ENCODE data around the gene ZNF17. TPM values are rescaled to one million over a fixed set of nuclear protein-coding genes. Genes with fewer than 3 reads are reported as not detected.
A peak's percentile ranks its signal among the peaks of the same experiment; 100 is the strongest.
"Not testable (repeated sequence)": the region's sequence is repeated elsewhere in the genome, so short reads cannot be mapped to it uniquely, and the experiment has no call there.

ZNF17 gene
- 1 to 10 TPM; 8.0 to 9.1 TPM for total RNA-seq

DNA sequence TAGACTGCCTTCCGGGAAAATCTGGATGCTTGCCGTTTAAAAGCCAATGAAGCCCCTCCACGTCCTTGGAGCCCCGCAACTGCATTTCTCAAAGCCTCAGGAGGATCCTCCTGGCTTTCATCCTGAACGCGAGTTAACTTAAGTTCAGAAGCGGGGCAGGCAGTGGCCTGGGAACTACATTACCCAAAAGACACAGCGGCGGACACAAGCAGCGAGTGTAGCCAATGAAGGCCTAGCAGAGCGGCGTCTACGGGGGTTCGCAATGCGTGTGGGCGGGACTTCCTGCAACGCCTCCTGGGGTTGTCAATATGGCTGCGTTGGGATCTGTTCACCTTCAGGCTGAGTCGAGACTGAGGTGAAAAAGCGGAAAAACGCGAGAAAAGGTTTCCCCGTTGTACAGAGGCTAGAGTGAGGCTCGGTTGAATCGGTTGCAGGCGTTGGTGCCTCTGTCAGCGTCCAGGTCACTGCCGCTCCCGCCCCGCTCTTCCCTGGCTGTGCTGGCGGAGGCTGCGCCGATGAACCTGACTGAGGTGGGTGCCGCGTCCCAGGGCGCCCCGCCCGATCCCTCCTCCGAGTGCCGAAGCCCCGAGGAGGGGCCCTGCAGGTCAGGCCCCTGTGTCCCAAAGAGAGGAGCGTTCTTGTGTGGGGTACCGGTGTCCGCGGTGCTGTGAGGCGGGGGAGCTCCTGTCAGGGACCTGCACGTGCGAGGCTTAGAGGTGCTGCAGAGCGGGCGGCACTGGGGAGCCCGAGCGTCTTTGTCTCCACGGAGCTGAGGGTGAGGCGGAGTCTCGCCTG lies at the start of gene ZNF17:
ZNF17 (plus strand) TSS at position 285 of the 795 bp plus-strand sequence. CDS start 2,455 bp downstream, outside the sequence.
- Mint-ChIP-seq H3K36me3 (peaks cover 32 to 40% of the 10 kb centered on the region in 2 donors), H3K27ac (peak within 1 kb of the TSS; percentile 85 to 92), H3K9me3 (peaks cover 16 to 17% of the 10 kb centered on the region in 2 donors)
- ATAC-seq = peak; percentile 100
- peak; percentile 83 to 88 for DNase-seq (ENCODE audit: low spot score in 2 of 2)

DNA sequence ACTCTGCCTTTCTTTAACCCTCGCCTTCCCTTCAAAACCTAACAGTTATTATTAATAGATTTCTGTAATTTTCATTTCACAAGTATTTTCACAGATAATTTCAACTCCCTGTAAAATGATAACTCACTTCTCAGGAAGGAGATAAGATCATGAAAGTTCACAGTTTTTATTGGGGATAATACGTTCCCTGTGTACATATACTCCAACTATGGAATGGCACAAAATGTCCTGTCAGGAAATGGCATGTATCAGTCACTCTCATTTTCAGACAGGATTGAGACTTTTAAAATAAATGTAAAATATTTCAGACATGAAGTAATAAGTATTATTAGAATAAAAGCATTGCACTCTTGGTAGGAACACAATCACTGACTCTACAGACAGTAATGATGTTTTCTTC lies 48.5 kb upstream of the ZNF17 start:
- DNase-seq (ENCODE audit: low spot score in 2 of 2) (no peak), ATAC-seq (no peak)
- peaks cover 54 to 67% of the 10 kb centered on the region in 2 donors for H3K36me3 Mint-ChIP-seq
- peak overlapping the region in 1 of 2 donors; percentile 90 for H3K27ac Mint-ChIP-seq
- peaks cover 27 to 32% of the 10 kb centered on the region in 2 donors for H3K9me3 Mint-ChIP-seq

DNA sequence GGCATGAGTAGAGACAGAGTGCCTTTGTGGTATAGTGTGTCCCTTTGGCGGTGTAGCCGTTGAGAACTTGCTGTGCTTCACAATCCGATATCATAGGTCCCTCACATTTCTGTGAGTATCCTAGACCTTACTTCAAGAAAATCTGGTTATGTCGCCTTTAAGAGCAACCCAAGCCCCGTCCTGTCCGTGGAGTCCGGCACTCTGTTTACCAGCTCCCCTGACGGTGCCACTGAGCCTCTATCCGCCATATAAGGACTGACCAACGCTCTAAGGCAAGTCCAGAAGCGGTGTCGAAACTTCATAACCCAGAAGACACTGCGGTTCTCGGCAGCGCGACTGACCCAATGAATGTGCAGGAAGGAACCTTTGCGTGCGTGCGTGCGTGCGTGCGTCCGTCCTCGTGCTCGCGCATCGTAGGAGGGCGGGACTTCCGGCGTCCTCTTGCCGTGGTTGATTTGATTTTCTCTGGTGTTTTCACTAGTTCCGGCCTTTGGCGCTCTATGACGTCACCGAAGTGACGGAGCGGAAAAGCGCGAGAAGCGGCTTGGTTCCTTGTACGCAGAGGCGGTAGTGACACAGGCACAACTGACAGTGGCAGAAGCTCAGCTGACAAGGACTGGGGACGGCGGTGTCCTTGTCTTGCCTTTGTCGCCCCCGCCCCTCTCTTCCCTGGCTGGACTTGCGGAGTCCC lies 47.8 kb upstream of the ZNF17 start, which contains the start of the genes TRAPPC2B and ZNF547:
TRAPPC2B (plus strand) TSS at position 555 of the 691 bp plus-strand sequence. CDS start 1,283 bp downstream, outside the sequence.
ZNF547 (plus strand) TSS at position 555 of the 691 bp plus-strand sequence. CDS start 5,005 bp downstream, outside the sequence.
- peaks cover 24 to 34% of the 10 kb centered on the region in 2 donors for H3K9me3 Mint-ChIP-seq
- peak; percentile 95 to 97 for ATAC-seq

DNA sequence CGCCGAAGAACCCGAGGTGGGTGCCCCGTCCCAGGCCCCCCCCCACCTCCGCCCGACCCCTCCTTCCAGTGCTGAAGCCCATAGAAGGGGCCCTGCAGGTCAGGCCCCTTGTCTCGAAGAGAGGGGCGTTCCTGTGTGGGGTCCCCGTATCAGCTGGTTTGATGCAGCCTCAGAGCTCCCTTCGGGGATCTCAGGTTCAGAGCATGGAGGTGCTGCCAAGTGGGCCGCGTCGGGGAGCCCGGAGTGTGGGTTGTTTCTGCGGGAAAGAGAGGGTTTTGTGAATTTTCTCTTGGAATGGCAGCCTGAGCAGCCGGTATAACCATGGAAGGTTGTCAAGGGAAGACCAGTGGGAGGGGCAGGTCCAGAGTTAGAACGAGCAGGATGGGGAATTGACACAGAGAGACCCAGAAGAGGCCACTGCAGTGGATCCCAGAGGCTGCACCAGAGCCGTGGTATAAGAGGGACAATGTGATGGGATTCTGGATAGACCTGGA lies 47.2 kb upstream of the ZNF17 start:
- no peak for ATAC-seq
- Mint-ChIP-seq H3K36me3 (peaks cover 49 to 66% of the 10 kb centered on the region in 2 donors), H3K27ac (peak overlapping the region; percentile 90 to 92), H3K9me3 (peaks cover 21 to 34% of the 10 kb centered on the region in 2 donors)
- no peak for DNase-seq (ENCODE audit: low spot score in 2 of 2)

More for the DNA sequence above, 47.8 kb upstream of the ZNF17 start, which contains the start of the genes TRAPPC2B and ZNF547:
- Mint-ChIP-seq H3K36me3 (peaks cover 49 to 66% of the 10 kb centered on the region in 2 donors), H3K27ac (peak within 1 kb of the TSS; percentile 90 to 92)
- DNase-seq (ENCODE audit: low spot score in 2 of 2) = peak; percentile 90 to 97

DNA sequence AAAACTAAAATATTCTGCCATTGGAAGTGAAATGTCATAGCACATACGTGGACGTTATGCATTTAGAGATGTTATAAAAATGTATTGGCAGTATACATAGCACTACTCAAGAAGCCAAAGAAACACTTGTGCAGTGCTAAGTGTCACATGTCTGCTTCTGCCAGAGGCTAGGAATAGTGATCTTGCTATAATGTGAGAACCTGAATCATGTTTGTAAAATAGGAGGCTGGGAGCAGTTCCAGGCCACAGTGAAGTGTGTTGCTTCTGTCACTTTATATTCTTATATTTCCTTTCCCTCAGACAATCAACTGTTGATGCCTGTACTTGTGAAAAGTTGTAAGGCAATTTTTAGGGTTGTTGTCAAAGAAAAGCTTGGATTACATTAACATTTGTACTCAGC lies 44.2 kb upstream of the ZNF17 start:
- Mint-ChIP-seq H3K36me3 (peaks cover 61 to 74% of the 10 kb centered on the region in 2 donors), H3K27ac (no peak overlapping the region), H3K9me3 (peaks cover 25 to 41% of the 10 kb centered on the region in 2 donors)
- ATAC-seq (no peak), DNase-seq (ENCODE audit: low spot score in 2 of 2) (no peak)

DNA sequence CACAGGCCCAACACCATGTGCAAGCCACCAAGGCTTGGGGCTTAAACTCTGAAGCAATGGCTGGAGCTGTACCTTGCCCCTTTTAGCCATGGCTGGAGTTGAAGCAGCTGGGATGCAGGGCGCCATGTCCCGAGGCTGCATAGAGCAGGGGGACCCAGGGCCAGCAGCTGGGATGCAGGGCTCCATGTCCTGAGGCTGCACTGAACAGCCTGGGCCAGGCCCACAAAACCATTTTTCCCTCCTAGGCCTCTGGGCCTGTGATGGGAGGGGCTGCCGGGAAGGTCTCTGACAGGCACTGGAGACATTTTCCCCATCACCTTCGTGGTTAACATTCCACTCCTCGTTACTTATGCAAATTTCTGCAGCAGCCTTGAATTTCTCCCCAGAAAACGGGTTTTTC lies 36.8 kb upstream of the ZNF17 start:
- peaks cover 95 to 98% of the 10 kb centered on the region in 2 donors for H3K36me3 Mint-ChIP-seq
- DNase-seq (ENCODE audit: low spot score in 2 of 2) (no peak), ATAC-seq (no peak)
- H3K27ac Mint-ChIP-seq = no peak overlapping the region
- peaks cover 53 to 68% of the 10 kb centered on the region in 2 donors for H3K9me3 Mint-ChIP-seq

DNA sequence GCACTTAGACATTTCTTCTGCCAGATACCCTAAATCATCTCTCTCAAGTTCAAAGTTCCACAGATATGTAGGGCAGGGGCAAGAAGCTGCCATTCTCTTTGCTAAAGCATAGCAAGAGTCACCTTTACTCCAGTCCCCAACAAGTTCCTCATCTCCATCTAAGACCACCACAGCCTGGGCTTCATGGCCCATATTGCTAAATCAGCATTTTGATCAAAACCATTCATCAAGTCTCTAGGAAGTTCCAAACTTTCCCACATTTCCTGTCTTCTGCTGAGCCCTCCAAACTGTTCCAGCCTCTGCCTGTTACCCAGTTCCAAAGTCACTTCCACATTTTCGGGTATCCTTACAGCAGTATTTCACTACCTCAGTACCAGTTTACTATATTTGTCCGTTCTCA lies 36.3 kb upstream of the ZNF17 start:
- ATAC-seq; DNase-seq (ENCODE audit: low spot score in 2 of 2); H3K27ac Mint-ChIP-seq: not testable (repeated sequence)
- Mint-ChIP-seq H3K36me3 (peaks cover 95 to 98% of the 10 kb centered on the region in 2 donors), H3K9me3 (peaks cover 54 to 69% of the 10 kb centered on the region in 2 donors)

DNA sequence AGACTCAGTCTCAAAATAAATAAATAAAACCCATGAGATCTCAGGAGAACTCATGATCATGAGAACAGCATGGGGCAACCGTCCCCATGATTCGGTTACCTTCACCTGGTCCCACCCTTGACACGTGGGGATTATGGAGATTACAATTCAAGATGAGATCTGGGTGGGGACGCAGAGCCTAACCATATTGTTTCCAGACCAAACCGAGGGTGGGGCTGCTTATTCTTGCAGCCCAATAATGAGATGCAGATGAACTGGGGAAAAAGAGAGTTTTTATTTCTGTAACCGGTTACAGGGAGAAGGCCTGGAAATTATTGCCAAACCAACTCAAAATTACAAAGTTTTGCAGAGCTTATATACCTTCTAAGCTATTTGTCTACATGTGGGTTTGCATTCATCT lies 34.8 kb upstream of the ZNF17 start:
- peaks cover 89 to 91% of the 10 kb centered on the region in 2 donors for H3K36me3 Mint-ChIP-seq
- peaks cover 58 to 60% of the 10 kb centered on the region in 2 donors for H3K9me3 Mint-ChIP-seq
- no peak for ATAC-seq
- DNase-seq (ENCODE audit: low spot score in 2 of 2) = no peak
- H3K27ac Mint-ChIP-seq = no peak overlapping the region

DNA sequence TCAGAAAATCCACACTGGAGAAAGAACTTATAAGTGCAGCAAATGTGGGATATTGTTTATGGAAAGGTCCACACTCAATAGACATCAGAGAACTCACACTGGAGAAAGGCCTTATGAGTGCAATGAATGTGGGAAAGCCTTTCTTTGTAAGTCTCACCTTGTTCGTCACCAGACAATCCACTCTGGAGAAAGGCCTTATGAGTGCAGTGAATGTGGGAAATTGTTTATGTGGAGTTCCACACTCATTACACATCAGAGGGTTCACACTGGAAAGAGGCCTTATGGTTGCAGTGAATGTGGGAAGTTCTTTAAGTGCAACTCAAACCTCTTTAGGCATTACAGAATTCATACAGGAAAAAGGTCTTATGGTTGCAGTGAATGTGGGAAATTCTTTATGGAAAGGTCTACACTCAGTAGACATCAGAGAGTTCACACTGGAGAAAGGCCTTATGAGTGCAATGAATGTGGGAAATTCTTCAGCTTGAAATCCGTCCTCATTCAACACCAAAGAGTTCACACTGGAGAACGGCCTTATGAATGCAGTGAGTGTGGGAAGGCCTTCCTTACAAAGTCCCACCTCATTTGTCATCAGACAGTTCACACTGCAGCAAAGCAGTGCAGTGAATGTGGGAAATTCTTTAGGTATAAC lies 33.3 kb upstream of the ZNF17 start:
- Mint-ChIP-seq H3K9me3 (peaks cover 49 to 50% of the 10 kb centered on the region in 2 donors), H3K27ac (no peak overlapping the region), H3K36me3 (peaks cover 79 to 82% of the 10 kb centered on the region in 2 donors)
- ATAC-seq = no peak
- no peak for DNase-seq (ENCODE audit: low spot score in 2 of 2)

DNA sequence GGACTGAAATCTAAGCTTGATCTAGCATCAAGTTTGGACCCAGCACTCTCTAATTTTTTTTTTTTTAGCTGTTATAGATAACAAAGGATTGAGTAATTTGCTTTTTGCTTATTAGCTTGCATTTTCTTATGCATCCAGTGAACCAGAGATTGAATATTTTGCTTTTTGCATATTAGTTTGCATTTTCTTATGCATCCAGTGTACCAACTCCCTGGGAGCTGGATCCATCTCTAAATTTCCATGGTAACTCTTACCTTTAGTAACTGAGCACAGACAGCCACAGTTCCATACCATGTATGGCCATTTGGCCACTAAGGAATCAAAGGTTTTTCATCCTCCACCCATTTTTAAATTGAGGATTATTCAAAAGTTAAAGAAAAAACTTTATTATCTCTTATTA lies 30.0 kb upstream of the ZNF17 start:
- H3K27ac Mint-ChIP-seq = no peak overlapping the region
- ATAC-seq (no peak), DNase-seq (ENCODE audit: low spot score in 2 of 2) (no peak)
- H3K36me3 Mint-ChIP-seq = peaks cover 50 to 54% of the 10 kb centered on the region in 2 donors
- H3K9me3 Mint-ChIP-seq = peaks cover 31 to 36% of the 10 kb centered on the region in 2 donors

DNA sequence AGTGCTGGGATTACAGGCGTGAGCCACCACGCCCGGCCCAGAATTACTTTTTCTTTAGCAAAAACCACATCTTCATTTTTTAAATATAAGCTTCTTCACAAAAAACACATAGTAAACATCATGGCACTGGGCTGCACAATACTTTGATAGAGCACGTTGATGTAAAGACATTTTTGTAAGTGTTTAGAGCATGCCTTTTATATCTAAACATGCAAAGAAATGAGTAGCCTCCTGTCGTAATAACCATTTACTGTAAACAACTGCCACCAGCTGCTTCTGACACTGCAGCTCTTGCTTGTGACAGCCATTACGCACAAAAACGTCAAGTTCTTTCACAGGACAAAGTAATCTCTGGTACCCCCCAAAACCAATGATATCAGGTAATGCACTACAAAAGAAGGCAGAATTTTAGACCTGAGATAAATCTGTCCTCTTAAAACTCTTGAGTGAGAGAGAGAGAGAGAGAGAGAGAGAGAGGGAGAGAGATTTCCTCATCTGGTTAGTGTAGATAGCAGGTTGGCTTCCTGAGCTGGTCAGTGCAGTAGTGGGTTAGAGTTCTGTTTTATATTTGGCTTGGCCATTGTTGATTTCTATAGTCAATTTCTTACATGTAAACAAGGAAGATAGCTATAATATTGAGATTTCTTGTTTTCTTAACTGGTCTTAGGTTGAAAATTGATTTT lies 28.0 kb upstream of the ZNF17 start:
- H3K9me3 Mint-ChIP-seq = peaks cover 24 to 28% of the 10 kb centered on the region in 2 donors
- H3K36me3 Mint-ChIP-seq = peaks cover 31 to 49% of the 10 kb centered on the region in 2 donors
- no peak overlapping the region for H3K27ac Mint-ChIP-seq
- ATAC-seq (no peak), DNase-seq (ENCODE audit: low spot score in 2 of 2) (no peak)

DNA sequence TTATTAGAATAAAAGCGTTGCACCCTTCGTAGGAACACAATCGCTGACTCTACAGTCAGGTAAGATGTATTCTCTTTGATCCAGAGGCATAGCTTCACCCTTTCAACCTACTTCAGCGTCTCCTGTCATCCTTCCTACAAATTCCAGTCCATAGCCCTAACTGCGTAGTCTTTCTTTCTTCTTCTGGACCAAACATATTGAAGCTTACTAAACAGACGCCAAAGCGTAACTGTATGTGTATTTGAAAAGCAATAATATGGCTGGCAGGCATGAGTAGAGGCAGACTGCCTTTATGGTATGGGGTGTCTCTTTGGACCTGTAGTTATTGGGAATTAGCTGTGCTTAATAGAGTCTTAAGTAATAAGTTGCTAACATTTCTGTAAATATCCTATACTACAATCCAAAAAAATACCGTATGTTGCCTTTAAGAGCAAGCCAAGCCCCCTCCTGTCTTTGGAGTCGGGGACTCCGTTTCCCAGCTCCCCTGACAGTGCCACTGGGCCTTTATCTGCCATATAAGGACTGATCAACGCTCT lies 21.7 kb upstream of the ZNF17 start:
- peaks cover 10 to 32% of the 10 kb centered on the region in 2 donors for H3K9me3 Mint-ChIP-seq
- no peak for ATAC-seq
- peak overlapping the region; percentile 95 to 96 for H3K27ac Mint-ChIP-seq
- no peak for DNase-seq (ENCODE audit: low spot score in 2 of 2)
- H3K36me3 Mint-ChIP-seq = peaks cover 38 to 73% of the 10 kb centered on the region in 2 donors

DNA sequence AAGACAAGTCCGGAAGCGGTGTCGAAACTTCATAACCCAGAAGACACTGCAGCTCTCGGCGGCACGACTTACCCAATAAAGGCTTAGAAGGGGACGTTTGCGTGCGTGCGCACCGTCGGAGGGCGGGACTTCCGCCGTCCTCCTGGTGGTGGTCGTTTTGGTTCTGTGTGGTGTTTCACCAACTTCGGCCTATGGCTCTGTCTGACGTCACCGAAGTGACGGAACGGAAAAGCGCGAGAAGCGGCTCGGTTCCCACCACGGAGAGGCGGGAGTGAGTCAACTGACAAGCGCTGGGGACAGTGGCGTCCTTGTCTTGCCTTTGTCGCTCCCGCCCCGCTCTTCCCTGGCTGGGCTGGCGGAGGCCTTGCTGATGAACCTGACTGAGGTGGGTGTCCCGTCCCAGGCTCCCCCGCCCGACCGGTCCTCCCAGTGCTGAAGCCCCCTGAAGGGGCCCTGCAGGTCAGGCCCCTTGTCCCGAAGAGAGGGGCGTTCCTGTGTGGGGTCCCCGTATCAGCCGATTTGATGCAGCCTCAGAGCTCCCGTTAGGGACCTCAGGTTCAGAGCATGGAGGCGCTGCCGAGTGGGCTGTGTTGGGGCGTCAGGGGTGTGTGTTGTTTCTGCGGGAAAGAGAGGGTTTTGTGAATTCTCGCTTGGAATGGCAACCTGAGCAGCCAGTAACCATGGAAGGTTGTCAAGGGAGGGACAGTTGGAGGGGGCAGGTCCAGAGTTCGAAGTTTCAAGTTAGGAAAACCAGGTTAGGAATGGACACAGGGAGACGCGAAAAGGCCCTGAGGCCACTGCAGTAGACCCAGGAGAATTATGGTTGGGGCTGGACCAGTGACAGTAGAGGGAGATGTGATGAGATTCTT lies 21.0 kb upstream of the ZNF17 start, which contains the start of gene ZNF548:
ZNF548 (plus strand) TSS at position 125 of the 869 bp plus-strand sequence; CDS start at position 371, 246 bp downstream.
- peak; percentile 98 to 99 for ATAC-seq
- Mint-ChIP-seq H3K36me3 (peaks cover 45 to 80% of the 10 kb centered on the region in 2 donors), H3K9me3 (peaks cover 13 to 39% of the 10 kb centered on the region in 2 donors), H3K27ac (peak within 1 kb of the TSS; percentile 95 to 96)
- DNase-seq (ENCODE audit: low spot score in 2 of 2) = peak; percentile 92 to 94

DNA sequence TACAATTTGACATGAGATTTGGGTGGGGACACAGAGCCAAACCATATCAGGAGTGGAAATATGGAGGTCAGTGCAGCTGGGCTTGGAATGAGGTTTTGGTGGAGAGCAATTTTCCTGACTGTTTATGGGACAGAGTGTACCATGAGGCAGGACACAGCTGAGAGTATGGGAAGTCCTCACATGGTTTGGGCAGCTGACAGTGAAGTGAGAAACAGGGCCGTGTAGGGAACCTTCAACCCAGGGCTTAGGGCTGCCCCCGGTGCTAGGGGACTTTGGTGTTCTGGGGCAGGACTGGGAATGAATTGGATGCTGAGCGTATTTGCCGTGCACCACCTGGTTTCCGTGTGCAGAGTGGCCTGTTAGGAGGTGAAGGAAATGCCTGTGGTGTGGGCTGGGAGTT lies 15.3 kb upstream of the ZNF17 start:
- Mint-ChIP-seq H3K9me3 (peaks cover 50 to 66% of the 10 kb centered on the region in 2 donors), H3K36me3 (peaks cover 75 to 96% of the 10 kb centered on the region in 2 donors), H3K27ac (peak overlapping the region in 1 of 2 donors; percentile 66)
- DNase-seq (ENCODE audit: low spot score in 2 of 2) (no peak), ATAC-seq (no peak)

Measured in activated naive CD4-positive, alpha-beta T cell treated with anti-CD3 and anti-CD28 coated beads, Interleukin-2, amount 50 U/mL, for 72 hours (primary cell).